Endothelial cell (in vitro differentiated cells): Measurements from ENCODE around the gene SNRPA. TPM values are rescaled to one million over a fixed set of nuclear protein-coding genes. Genes with fewer than 3 reads are reported as not detected.
A peak's percentile ranks its signal among the peaks of the same experiment; 100 is the strongest.

Experiments used
- DNase-seq: peaks from one replicate; pipeline ENCODE4 v3.0.0; 2021; ENCODE audit warnings: low spot score
- H3K27ac Mint-ChIP-seq: one replicate; pipeline ENCODE4 v1.8.0; 2021; ENCODE audit warnings: mixed read lengths, inconsistent platforms; ENCODE audit not compliant: unreplicated experiment
- H3K27me3 Mint-ChIP-seq: one replicate; pipeline ENCODE4 v1.8.0; 2021; ENCODE audit warnings: mild to moderate bottlenecking, moderate library complexity, mixed read lengths, inconsistent platforms; ENCODE audit not compliant: unreplicated experiment
- H3K36me3 Mint-ChIP-seq: one replicate; pipeline ENCODE4 v1.8.0; 2021; ENCODE audit warnings: mild to moderate bottlenecking, low read depth, mixed read lengths, inconsistent platforms; ENCODE audit not compliant: unreplicated experiment
- H3K4me1 Mint-ChIP-seq: one replicate; pipeline ENCODE4 v1.8.0; 2021; ENCODE audit warnings: mild to moderate bottlenecking, mixed read lengths, inconsistent platforms; ENCODE audit not compliant: unreplicated experiment
- H3K4me3 Mint-ChIP-seq: one replicate; pipeline ENCODE4 v1.8.0; 2021; ENCODE audit warnings: mild to moderate bottlenecking, mixed read lengths, inconsistent platforms; ENCODE audit not compliant: unreplicated experiment
- H3K9me3 Mint-ChIP-seq: one replicate; pipeline ENCODE4 v1.8.0; 2021; ENCODE audit warnings: mixed read lengths, inconsistent platforms; ENCODE audit not compliant: unreplicated experiment
- total RNA-seq: library from RNA; stranded (reverse); fragmentation: NEBNext Ultra II Directional; extraction: Animal tissue kit (Norgen Biotek cat#: 25700); gene quantifications from one replicate; pipeline ENCODE4 v1.2.1, GENCODE V29; 2021; ENCODE audit not compliant: unreplicated experiment
- TF ChIP-seq, protein P1 (sequence below): fragments of 200-600 bp; sonication (generic); IDR thresholded peaks from one replicate; pipeline ENCODE4 v1.5.0; 2021; ENCODE audit warnings: antibody characterized with exemption; ENCODE audit not compliant: unreplicated experiment

The SNRPA gene
- total RNA-seq, 1 donor from 2014 or later: 101 TPM

DNA sequence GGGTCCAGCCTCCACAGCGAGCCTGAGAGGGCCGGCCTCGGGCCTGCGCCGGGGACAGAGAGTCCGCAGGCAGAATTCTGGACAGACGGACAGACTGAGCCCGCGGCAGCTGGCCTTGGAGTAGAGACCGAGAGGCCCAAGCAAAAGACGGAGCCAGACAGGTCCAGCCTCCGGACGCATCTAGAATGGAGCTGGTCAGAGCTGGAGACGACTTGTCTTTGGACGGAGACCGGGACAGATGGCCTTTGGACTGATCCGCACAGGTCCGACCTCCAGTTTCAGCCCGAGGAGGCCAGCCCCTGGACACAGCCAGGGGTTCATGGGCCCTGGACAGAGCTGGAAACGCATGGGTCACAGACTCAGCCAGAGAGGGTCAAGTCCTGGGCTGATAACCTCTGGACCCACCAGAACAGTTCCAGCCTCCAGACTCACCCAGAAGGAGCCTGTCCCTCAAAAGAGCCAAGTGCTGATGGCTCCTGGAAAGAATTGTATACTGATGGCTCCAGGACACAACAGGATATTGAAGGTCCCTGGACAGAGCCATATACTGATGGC lies 33.6 kb upstream of the SNRPA start:
- Mint-ChIP-seq H3K36me3 (peaks cover 13% of the 10 kb centered on the region), H3K4me1 (peaks cover 26% of the 10 kb centered on the region)
- TF ChIP-seq, protein P1, sequence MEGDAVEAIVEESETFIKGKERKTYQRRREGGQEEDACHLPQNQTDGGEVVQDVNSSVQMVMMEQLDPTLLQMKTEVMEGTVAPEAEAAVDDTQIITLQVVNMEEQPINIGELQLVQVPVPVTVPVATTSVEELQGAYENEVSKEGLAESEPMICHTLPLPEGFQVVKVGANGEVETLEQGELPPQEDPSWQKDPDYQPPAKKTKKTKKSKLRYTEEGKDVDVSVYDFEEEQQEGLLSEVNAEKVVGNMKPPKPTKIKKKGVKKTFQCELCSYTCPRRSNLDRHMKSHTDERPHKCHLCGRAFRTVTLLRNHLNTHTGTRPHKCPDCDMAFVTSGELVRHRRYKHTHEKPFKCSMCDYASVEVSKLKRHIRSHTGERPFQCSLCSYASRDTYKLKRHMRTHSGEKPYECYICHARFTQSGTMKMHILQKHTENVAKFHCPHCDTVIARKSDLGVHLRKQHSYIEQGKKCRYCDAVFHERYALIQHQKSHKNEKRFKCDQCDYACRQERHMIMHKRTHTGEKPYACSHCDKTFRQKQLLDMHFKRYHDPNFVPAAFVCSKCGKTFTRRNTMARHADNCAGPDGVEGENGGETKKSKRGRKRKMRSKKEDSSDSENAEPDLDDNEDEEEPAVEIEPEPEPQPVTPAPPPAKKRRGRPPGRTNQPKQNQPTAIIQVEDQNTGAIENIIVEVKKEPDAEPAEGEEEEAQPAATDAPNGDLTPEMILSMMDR: peak; percentile 0

GRCh38 chr19:40717880-40718773 lies 32.9 kb upstream of the SNRPA start:
- Mint-ChIP-seq H3K27ac (peak overlapping the region; percentile 72), H3K4me1 (peaks cover 26% of the 10 kb centered on the region), H3K36me3 (peaks cover 16% of the 10 kb centered on the region), H3K9me3 (no peaks in the 10 kb centered on the region), H3K4me3 (peak overlapping the region; percentile 87), H3K27me3 (peaks cover 13% of the 10 kb centered on the region)
- DNase-seq: no peak
- TF ChIP-seq, protein P1: no peak

More for the DNA sequence above, 33.6 kb upstream of the SNRPA start:
- Mint-ChIP-seq H3K9me3 (no peaks in the 10 kb centered on the region), H3K27me3 (peaks cover 13% of the 10 kb centered on the region), H3K27ac (no peak overlapping the region), H3K4me3 (peak overlapping the region; percentile 86)
- DNase-seq: no peak

DNA sequence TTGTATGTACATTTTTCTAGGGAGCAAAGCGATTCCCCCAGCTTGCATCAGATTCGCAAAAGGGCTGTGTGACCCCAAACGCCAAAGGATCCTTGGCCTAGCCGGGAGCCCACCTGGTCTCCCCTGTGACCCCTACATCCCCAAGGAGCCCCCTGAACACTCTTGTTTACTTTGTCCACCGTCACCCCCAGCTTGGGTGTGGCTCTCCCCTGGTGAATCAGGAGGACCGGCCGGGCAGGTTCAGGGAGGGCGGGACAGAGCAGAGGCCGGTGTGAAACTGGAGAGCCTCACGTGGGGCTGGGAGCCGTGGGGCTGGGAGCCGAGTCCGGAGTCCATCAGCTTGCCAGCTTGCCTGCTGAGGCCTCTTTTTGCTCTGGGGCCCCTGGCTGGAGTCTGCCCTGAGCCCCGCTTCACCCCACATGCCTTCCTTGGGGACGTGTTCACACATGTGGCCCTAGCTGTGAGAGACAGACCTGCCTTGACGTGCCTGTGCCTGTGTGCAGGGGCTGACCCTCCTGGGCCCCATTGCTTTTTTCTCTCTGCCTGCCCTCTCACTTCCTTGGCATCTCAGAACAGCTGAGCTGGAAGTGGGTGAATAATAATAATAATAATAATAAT lies 32.1 kb upstream of the SNRPA start:
- Mint-ChIP-seq H3K4me1 (peaks cover 26% of the 10 kb centered on the region), H3K9me3 (no peaks in the 10 kb centered on the region), H3K4me3 (peak overlapping the region; percentile 87), H3K27me3 (peaks cover 11% of the 10 kb centered on the region), H3K36me3 (peaks cover 20% of the 10 kb centered on the region), H3K27ac (peak overlapping the region; percentile 57)
- peak; percentile 31 for DNase-seq
- TF ChIP-seq, protein P1: no peak

DNA sequence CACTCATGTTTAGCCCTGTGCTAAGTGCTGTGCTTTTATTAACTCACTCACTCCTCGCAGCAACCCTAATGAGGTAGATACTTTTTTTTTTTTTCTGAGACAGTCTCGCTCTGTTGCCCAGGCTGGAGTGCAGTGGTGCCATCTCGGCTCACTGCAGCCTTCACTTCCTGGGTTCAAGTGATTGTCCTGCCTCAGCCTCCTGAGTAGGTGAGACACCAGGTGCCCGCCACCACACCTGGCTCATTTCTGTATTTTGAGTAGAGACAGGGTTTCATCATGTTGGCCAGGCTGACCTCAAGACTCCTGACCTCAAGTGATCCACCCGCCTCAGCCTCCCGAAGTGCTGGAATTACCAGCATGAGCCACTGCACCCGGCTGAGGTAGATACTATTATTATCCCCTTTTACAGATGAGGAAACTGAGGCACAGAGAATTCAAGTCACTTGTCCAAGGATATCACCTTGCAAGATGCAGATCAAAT lies 31.5 kb upstream of the SNRPA start:
- DNase-seq: no peak
- peaks cover 10% of the 10 kb centered on the region for H3K27me3 Mint-ChIP-seq
- peaks cover 26% of the 10 kb centered on the region for H3K4me1 Mint-ChIP-seq
- no peak overlapping the region for H3K27ac Mint-ChIP-seq
- TF ChIP-seq, protein P1: no peak
- no peak overlapping the region for H3K4me3 Mint-ChIP-seq
- no peaks in the 10 kb centered on the region for H3K9me3 Mint-ChIP-seq
- H3K36me3 Mint-ChIP-seq: peaks cover 20% of the 10 kb centered on the region
